Activated T-helper 1 cell treated with anti-CD3 and anti-CD28 coated beads, Interleukin-12 subunit alpha, Interleukin-12 subunit beta, Interleukin-2, Interleukin-4 antibody, amounts not matched to agents 30 ng/mL and 10 ng/mL and 1 ng/mL, durations not matched to agents 14 hours and 24 hours and 36 hours (primary cell): ENCODE results near the gene IL6. TPM values are rescaled to one million over a fixed set of nuclear protein-coding genes. Genes with fewer than 3 reads are reported as not detected.
A peak's percentile ranks its signal among the peaks of the same experiment; 100 is the strongest.
"Not testable (repeated sequence)": the region's sequence is repeated elsewhere in the genome, so short reads cannot be mapped to it uniquely, and the experiment has no call there.

ENCODE experiments used
- DNase-seq: peaks from one replicate; pipeline ENCODE4 v3.0.0; 2021; ENCODE audit warnings: low spot score
- H3K27ac Mint-ChIP-seq: one replicate; pipeline ENCODE4 v1.8.0; 2021; ENCODE audit warnings: mild to moderate bottlenecking, mixed read lengths
- H3K27me3 Mint-ChIP-seq: one replicate; pipeline ENCODE4 v1.8.0; 2022; ENCODE audit warnings: mild to moderate bottlenecking, moderate library complexity, mixed read lengths; ENCODE audit not compliant: insufficient read depth
- H3K36me3 Mint-ChIP-seq: one replicate; pipeline ENCODE4 v1.8.0; 2021; ENCODE audit warnings: low read depth, mixed read lengths
- H3K4me1 Mint-ChIP-seq: one replicate; pipeline ENCODE4 v1.8.0; 2021; ENCODE audit warnings: low read depth, mixed read lengths
- H3K4me3 Mint-ChIP-seq: one replicate; pipeline ENCODE4 v1.8.0; 2021; ENCODE audit warnings: mild to moderate bottlenecking, moderate library complexity, mixed read lengths
- H3K9me3 Mint-ChIP-seq: one replicate; pipeline ENCODE4 v1.8.0; 2021; ENCODE audit warnings: mixed read lengths
- intact Hi-C: fragments of 100-400 bp; cut with micrococcal nuclease; formaldehyde crosslinking; loops from one replicate; pipeline ENCODE4 v1.15.1; 2024
- total RNA-seq: library from RNA; stranded (reverse); gene quantifications from 2 replicates; pipeline ENCODE4 v1.2.3, GENCODE V29; 2022

The IL6 gene
- total RNA-seq = 0.32 and 0.54 TPM in 2 replicates

DNA sequence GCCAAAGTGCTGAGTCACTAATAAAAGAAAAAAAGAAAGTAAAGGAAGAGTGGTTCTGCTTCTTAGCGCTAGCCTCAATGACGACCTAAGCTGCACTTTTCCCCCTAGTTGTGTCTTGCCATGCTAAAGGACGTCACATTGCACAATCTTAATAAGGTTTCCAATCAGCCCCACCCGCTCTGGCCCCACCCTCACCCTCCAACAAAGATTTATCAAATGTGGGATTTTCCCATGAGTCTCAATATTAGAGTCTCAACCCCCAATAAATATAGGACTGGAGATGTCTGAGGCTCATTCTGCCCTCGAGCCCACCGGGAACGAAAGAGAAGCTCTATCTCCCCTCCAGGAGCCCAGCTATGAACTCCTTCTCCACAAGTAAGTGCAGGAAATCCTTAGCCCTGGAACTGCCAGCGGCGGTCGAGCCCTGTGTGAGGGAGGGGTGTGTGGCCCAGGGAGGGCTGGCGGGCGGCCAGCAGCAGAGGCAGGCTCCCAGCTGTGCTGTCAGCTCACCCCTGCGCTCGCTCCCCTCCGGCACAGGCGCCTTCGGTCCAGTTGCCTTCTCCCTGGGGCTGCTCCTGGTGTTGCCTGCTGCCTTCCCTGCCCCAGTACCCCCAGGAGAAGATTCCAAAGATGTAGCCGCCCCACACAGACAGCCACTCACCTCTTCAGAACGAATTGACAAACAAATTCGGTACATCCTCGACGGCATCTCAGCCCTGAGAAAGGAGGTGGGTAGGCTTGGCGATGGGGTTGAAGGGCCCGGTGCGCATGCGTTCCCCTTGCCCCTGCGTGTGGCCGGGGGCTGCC lies at the start of gene IL6:
Gene IL6, plus strand, starts transcription at position 294 of the 807 bp plus-strand sequence. Its CDS starts 63 bp downstream, at position 357.
- no peaks in the 10 kb centered on the region for H3K36me3 Mint-ChIP-seq
- H3K27me3 Mint-ChIP-seq = peaks cover 29% of the 10 kb centered on the region
- H3K9me3 Mint-ChIP-seq = no peaks in the 10 kb centered on the region
- peaks cover 48% of the 10 kb centered on the region for H3K4me1 Mint-ChIP-seq
- DNase-seq = no peak
- intact Hi-C loops = loop anchor here (1.0 to 5.0 kb wide), 4 partner anchors 50 to 167 kb away; no protein-coding TSS in a partner anchor
- H3K27ac Mint-ChIP-seq = no peak within 1 kb of the TSS
- H3K4me3 Mint-ChIP-seq = peak within 1 kb of the TSS; percentile 53

DNA sequence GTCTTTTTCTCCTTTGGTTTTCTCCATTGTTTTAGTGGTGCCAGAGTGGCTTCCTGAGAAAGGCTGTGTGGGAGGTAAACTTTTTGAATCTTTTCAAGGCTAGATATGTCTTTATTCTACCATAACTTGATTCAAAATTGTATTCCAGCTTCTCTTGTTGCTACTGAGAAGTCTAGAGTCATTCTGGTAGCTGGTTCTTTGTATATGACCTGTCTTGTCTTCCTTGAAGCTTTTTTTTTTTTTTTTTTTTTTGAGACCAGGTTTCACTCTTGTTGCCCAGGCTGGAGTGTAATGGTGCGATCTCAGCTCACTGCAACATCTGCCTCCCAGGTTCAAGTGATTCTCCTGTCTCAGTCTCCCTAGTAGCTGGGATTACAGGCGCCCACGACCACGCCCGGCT lies 49.7 kb upstream of the IL6 start:
- Mint-ChIP-seq H3K4me1 (peaks cover 86% of the 10 kb centered on the region), H3K36me3 (peaks cover 14% of the 10 kb centered on the region), H3K9me3 (peaks cover 10% of the 10 kb centered on the region), H3K27ac (peak overlapping the region; percentile 79), H3K4me3 (peak overlapping the region; percentile 32)
- intact Hi-C loops = loop anchor here (1.0 to 10.0 kb wide), 11 partner anchors 14 to 1322 kb away; partner anchors contain the start of genes CDCA7L, IL6 and SP4
- DNase-seq, H3K27me3 Mint-ChIP-seq: not testable (repeated sequence)

DNA sequence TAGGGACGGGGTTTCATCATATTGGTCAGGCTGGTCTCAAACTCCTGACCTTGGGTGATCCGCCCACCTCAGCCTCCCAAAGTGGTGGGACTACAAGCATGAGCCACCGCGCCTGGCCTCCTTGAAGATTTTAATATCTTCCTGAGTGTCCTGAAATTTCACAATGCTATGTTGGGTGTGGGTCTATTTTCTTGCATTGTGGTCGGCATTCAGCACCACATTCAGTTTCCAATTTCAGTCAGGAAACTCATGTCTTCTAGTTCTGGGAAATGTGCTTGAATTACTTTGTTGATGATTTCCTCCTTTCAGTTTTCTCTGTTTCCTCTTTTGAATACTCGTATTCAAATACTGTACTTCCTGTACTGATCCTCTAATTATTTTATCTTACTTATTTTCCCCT lies 49.3 kb upstream of the IL6 start:
- Mint-ChIP-seq H3K4me1 (peaks cover 82% of the 10 kb centered on the region), H3K27ac (peak overlapping the region; percentile 79), H3K27me3 (no peaks in the 10 kb centered on the region), H3K4me3 (peak overlapping the region; percentile 8), H3K36me3 (peaks cover 14% of the 10 kb centered on the region), H3K9me3 (peaks cover 10% of the 10 kb centered on the region)
- DNase-seq = no peak
- intact Hi-C loops = loop anchor here (1.0 to 10.0 kb wide), 11 partner anchors 14 to 1323 kb away; partner anchors contain the start of genes CDCA7L, IL6 and SP4

DNA sequence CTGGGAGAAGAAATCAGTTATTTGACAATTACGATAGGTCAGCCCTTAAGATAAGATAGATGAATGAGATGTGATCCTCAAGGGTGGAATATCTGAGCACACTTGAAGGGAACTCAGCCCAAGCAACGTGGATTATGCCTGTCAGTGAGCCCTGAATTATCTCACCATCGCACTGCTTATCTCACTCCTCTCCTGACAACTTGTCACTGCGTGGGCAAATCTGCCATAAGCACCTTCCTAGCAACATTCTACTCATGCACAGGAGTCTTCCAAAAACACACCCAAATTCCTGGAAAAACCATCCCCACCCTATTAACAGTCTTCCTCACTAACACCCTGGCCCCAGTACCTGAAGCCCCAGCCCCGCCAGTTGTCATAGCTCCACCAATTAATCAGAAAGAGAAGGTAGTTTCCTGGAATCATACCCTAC lies 46.5 kb upstream of the IL6 start:
- Mint-ChIP-seq H3K4me1 (peaks cover 58% of the 10 kb centered on the region), H3K36me3 (peaks cover 15% of the 10 kb centered on the region), H3K27me3 (peaks cover 14% of the 10 kb centered on the region), H3K4me3 (peak overlapping the region; percentile 12), H3K27ac (peak overlapping the region; percentile 33), H3K9me3 (peaks cover 13% of the 10 kb centered on the region)
- intact Hi-C loops = no loop called here
- no peak for DNase-seq

DNA sequence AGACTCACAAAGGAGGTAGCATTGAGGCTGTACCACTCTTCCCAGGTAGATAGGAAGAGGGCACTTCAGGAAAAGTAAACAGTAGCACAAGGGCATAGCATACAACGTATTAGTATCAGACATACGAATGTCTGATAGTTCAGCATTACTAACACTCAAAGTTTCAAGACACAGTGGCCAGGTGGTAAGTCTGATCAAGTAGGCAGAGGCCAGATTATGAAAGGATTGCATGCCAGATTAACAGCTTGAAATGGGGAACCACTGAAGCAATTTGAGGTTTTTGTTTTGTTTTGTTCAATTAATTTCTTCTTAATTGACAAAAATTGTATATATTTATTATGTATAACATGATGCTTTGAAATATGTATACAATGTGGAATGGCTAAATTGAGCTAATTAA lies 45.7 kb upstream of the IL6 start:
- Mint-ChIP-seq H3K36me3 (peaks cover 15% of the 10 kb centered on the region), H3K27me3 (peaks cover 20% of the 10 kb centered on the region), H3K4me1 (peaks cover 50% of the 10 kb centered on the region), H3K27ac (peak overlapping the region; percentile 33), H3K9me3 (peaks cover 13% of the 10 kb centered on the region), H3K4me3 (no peak overlapping the region)
- DNase-seq = no peak
- intact Hi-C loops = no loop called here

DNA sequence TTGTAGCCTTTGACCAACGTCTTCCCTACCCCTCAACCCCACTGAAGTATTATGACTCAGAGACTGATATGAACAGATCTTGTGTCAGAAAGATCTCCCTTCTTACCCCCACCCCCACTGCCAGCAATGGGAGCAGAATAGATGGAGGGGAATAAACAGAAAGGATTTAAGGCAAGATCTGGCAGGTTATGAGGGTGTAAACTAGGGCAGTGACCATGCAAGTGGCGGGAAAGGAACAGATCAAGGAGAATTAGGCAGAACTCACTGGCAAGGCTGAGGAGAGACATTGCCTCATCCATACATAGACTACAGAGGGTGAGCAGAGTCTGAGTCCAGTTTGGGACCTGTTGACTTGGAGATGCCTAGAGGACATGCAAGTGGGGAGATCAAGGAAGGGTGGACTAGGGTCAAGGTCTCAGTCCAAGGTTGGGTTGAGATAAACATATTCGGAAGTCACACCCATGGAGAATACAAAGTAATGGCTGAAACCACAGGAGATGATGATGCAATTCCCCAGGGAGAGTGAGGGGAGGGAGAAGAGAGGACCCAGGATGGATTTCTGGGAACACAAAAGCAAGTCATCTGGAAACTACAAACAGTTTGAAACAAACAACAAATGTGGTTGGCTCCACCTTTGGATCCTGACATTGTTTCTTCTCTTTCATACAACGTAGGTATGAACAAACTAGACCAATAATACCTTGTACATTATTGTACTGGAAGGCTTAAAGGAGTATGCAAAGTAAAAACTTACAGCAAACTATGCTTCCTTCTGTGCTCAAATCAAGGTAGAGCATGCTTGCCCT lies 44.9 kb upstream of the IL6 start:
- no peak overlapping the region for H3K27ac Mint-ChIP-seq

DNA sequence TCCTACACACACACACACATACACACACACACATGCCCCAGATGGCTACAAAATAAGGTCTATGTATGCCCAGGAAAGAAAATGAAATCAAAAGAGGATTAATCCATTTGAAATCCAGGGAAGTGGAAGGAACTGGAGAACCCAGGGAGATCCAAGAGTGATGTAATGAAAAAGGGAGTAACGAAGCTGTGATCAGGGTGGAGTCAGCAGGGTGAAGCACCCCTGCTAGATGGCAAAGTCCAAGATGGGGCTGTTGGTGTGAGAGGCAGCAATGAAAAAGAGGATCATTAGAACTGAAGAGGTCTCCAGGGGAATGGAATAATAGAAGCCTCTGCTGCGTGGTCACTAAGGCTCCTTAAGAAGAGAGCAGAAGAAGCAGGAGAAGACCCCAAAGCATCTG lies 43.6 kb upstream of the IL6 start:
- Mint-ChIP-seq H3K4me1 (peaks cover 29% of the 10 kb centered on the region), H3K4me3 (no peak overlapping the region), H3K27me3 (peaks cover 22% of the 10 kb centered on the region), H3K36me3 (peaks cover 15% of the 10 kb centered on the region), H3K27ac (no peak overlapping the region), H3K9me3 (peaks cover 13% of the 10 kb centered on the region)
- no peak for DNase-seq
- intact Hi-C loops = no loop called here

More for the DNA sequence above, 44.9 kb upstream of the IL6 start:
- Mint-ChIP-seq H3K9me3 (peaks cover 13% of the 10 kb centered on the region), H3K4me3 (no peak overlapping the region), H3K36me3 (peaks cover 15% of the 10 kb centered on the region), H3K4me1 (peaks cover 43% of the 10 kb centered on the region), H3K27me3 (peaks cover 22% of the 10 kb centered on the region)
- intact Hi-C loops = no loop called here
- no peak for DNase-seq

DNA sequence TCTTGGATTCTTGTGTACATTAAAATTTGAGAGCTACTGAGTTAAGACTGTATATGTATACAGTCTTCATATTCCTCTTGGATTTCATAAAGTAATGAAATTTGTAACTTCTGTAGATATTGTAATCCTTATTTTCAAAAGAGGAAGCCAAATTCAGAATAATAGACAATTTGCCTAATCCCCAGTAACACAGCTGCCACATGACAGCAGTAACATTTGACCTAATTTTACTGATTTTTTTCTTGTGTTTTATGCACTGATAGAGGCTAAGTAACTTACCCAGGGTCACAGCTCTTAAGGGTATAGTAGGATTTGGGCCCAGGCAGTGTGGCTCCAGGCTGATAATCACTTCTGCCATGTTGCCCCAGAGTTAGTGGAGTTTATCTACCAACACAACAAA lies 40.4 kb upstream of the IL6 start:
- intact Hi-C loops = no loop called here
- DNase-seq = no peak
- Mint-ChIP-seq H3K27me3 (peaks cover 38% of the 10 kb centered on the region), H3K4me3 (no peak overlapping the region), H3K9me3 (peaks cover 13% of the 10 kb centered on the region), H3K4me1 (peaks cover 17% of the 10 kb centered on the region), H3K36me3 (peaks cover 13% of the 10 kb centered on the region), H3K27ac (no peak overlapping the region)

DNA sequence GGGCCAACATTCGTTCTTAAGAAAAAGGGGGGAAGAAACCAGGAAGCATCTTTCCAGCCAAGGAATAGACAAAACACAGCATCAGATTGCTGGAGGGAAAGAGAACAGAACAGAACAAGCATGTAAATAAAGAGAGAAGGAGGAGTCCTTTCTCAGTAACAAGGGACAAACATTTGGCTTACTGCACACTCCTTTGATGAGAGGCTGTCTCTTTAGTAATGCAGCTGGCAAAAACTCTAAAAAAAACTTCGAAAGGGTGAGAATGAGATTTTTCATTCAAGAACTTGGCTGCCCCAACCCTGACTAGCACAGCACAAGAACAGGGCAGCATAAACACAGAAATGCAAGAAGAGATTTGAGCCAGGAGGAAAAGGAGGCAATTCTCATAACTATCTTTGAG lies 38.9 kb upstream of the IL6 start:
- H3K4me1 Mint-ChIP-seq = peaks cover 11% of the 10 kb centered on the region
- peaks cover 7% of the 10 kb centered on the region for H3K36me3 Mint-ChIP-seq
- no peak for DNase-seq
- H3K27ac Mint-ChIP-seq = no peak overlapping the region
- H3K27me3 Mint-ChIP-seq = peaks cover 43% of the 10 kb centered on the region
- H3K4me3 Mint-ChIP-seq = no peak overlapping the region
- intact Hi-C loops = no loop called here
- peaks cover 7% of the 10 kb centered on the region for H3K9me3 Mint-ChIP-seq

DNA sequence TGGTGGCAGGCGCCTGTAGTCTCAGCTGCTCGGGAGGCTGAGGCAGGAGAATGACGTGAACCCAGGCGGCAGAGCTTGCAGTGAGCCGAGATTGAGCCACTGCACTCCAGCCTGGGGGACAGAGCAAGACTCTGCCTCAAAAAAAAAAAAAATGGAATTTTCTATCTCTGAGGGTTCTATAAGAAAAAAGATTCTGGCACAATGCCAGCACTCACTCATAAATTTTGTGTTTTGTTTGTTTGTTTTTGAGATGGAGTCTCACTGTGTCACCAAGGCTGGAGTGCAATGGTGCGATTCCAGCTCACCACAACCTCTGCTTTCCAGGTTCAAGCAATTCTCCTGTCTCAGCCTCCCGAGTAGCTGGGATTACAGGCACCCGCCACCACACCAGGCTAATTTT lies 38.1 kb upstream of the IL6 start:
- DNase-seq, intact Hi-C loops, H3K27ac Mint-ChIP-seq, H3K4me3 Mint-ChIP-seq, H3K9me3 Mint-ChIP-seq, H3K36me3 Mint-ChIP-seq: not testable (repeated sequence)
- Mint-ChIP-seq H3K4me1 (peaks cover 18% of the 10 kb centered on the region), H3K27me3 (peaks cover 41% of the 10 kb centered on the region)

DNA sequence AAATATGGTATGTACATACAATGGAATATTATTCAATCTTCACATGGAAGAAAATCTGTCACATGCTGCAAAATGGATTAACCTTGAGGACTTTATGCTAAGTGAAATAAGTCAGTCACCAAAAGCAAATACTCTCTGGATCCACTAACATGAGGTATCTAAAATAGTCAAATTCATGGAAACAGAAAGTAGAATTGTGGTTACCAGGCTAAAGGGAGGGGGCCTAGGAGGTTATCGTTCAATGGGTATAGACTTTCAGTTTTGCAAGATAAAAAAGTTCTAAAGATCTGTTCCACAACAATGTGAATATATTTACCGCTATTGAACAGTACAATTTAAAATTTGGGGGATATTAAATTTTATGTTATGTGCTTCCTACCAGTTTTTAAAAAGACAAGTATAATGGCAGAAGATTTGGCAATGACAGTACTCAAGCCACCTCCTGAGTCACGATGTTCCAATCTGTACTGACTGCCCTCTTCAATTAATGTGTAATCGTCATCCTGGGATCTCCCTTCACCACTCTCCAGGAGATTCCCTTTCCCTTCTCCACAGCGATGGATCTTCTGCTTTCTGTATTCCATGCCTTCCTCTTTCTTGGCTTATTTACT lies 32.3 kb upstream of the IL6 start:
- Mint-ChIP-seq H3K27ac (no peak overlapping the region), H3K36me3 (peaks cover 7% of the 10 kb centered on the region), H3K4me3 (peak overlapping the region; percentile 40), H3K27me3 (peaks cover 19% of the 10 kb centered on the region), H3K9me3 (peaks cover 3% of the 10 kb centered on the region), H3K4me1 (peaks cover 65% of the 10 kb centered on the region)
- intact Hi-C loops = loop anchor here (1.0 kb wide), 3 partner anchors 17 to 54 kb away; no protein-coding TSS in a partner anchor
- DNase-seq = no peak

DNA sequence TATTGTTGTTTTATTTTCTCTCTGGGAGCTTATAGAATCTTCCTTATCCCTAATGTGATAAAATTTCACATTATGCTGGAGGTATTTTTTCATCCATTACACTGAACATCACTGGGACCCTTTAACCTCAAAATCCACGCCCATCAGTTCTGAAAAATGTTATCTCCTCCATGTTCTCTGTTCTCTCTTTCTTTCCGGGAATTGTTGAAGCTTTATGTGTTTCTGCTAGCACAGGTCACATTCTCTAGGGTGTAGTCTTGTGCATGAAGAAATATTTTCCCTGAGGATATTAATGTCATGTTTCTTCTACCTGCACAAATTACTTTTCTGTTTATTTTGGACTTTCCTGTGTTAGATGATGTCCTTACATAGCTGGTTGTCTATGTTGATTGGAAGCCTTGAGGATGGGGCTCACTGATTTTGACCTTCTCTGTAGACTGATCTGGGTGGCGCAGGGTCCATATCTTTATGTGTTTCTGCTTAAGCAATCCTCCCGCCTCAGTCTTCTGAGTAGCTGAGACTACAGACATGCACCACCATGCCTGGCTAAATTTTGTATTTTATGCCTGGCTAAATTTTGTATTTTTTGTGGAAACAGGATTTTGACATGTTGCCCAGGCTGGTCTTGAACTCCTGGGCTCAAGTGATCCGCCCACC lies 31.4 kb upstream of the IL6 start:
- intact Hi-C loops = loop anchor here (2.0 kb wide), 1 partner anchor 757 kb away; no protein-coding TSS in a partner anchor
- H3K27ac Mint-ChIP-seq = no peak overlapping the region
- peaks cover 3% of the 10 kb centered on the region for H3K9me3 Mint-ChIP-seq
- no peak for DNase-seq
- peaks cover 10% of the 10 kb centered on the region for H3K27me3 Mint-ChIP-seq
- peak overlapping the region; percentile 40 for H3K4me3 Mint-ChIP-seq
- H3K4me1 Mint-ChIP-seq = peaks cover 68% of the 10 kb centered on the region
- H3K36me3 Mint-ChIP-seq = peaks cover 7% of the 10 kb centered on the region
